AG04449 (cell line): ENCODE results near the gene CEBPZOS.
A peak's percentile ranks its signal among the peaks of the same experiment; 100 is the strongest.
"Not testable (repeated sequence)": the region's sequence is repeated elsewhere in the genome, so short reads cannot be mapped to it uniquely, and the experiment has no call there.

Source experiments
- CTCF ChIA-PET: fragments of 350-600 bp; formaldehyde crosslinking; extraction: SDS; loops from one replicate; lab custom pipeline; 2021; ENCODE audit warnings: antibody characterized with exemption; lab: Yijun Ruan, JAX
- POLR2A ChIA-PET: fragments of 400-600, 350-600 bp; formaldehyde crosslinking; extraction: SDS; loops from one replicate; lab custom pipeline; 2020; ENCODE audit warnings: antibody characterized with exemption, inconsistent platforms; lab: Yijun Ruan, JAX
- DNase-seq: peaks from one replicate; pipeline ENCODE4 v3.0.0-alpha.2; 2010; ENCODE audit warnings: low read depth, low spot score
- H3K4me3 ChIP-seq: 2 replicates; pipeline ENCODE4 v1.5.1; 2011; ENCODE audit warnings: low read depth, mild to moderate bottlenecking, control low read depth, low read length
- TF ChIP-seq, protein P1 (sequence below): IDR thresholded peaks from one replicate; pipeline ENCODE4 v1.5.1; 2011; ENCODE audit warnings: mild to moderate bottlenecking, moderate library complexity, low read length, control low read depth, inconsistent platforms; ENCODE audit not compliant: insufficient read depth; ENCODE audit errors: missing control alignments

CEBPZOS gene

GRCh38 chr2:37189452-37190153 is 6.7 kb upstream of the CEBPZOS start:
- peak; percentile 75 for DNase-seq
- ChIA-PET CTCF (interaction anchor here (0.8 to 2.0 kb wide), 6 partner anchors 12 to 32 kb away, joined by 3 to 15 read pairs (median 4); partner anchors contain the start of gene EIF2AK2), POLR2A (interaction anchor here (1.0 kb wide), 1 partner anchor 22 kb away, joined by 3 read pairs; no protein-coding TSS in a partner anchor)
- TF ChIP-seq, protein P1, sequence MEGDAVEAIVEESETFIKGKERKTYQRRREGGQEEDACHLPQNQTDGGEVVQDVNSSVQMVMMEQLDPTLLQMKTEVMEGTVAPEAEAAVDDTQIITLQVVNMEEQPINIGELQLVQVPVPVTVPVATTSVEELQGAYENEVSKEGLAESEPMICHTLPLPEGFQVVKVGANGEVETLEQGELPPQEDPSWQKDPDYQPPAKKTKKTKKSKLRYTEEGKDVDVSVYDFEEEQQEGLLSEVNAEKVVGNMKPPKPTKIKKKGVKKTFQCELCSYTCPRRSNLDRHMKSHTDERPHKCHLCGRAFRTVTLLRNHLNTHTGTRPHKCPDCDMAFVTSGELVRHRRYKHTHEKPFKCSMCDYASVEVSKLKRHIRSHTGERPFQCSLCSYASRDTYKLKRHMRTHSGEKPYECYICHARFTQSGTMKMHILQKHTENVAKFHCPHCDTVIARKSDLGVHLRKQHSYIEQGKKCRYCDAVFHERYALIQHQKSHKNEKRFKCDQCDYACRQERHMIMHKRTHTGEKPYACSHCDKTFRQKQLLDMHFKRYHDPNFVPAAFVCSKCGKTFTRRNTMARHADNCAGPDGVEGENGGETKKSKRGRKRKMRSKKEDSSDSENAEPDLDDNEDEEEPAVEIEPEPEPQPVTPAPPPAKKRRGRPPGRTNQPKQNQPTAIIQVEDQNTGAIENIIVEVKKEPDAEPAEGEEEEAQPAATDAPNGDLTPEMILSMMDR, result no peak
- no peak overlapping the region for H3K4me3 ChIP-seq

DNA sequence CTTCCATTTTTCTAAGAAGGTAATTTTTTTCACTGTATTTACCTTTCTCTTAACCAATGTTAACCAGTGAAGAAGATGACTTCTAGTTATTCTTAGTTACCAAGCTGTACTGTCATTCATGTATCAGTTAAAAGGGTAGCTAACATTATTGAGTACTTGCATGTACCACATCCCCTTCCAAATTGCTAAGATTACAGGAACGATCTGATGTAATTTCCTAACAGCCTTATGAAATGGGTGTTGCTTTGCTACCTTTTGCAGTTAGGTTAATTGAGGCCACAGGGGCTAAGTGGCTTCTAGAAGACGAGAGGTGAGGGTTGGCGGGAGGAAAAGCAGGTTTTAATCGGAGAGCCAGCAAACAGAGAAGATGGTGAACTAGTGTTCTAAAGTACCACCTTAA is 6.0 kb upstream of the CEBPZOS start:
- POLR2A ChIA-PET, result interaction anchor here (1.0 kb wide), 1 partner anchor 23 kb away, joined by 3 read pairs; no protein-coding TSS in a partner anchor
- TF ChIP-seq, protein P1, result no peak
- no peak for DNase-seq
- H3K4me3 ChIP-seq, result no peak overlapping the region
- CTCF ChIA-PET, result interaction anchor here (0.8 to 2.0 kb wide), 6 partner anchors 12 to 33 kb away, joined by 3 to 15 read pairs (median 4); partner anchors contain the start of gene EIF2AK2

- CTCF ChIA-PET, result no interaction called here
- TF ChIP-seq, protein P1, result no peak
- no peak for DNase-seq
- H3K4me3 ChIP-seq, result no peak overlapping the region
- POLR2A ChIA-PET, result interaction anchor here (0.7 kb wide), 1 partner anchor 184 kb away, joined by 5 read pairs; no protein-coding TSS in a partner anchor
Measured at GRCh38 chr2:37191253-37191652, 5.0 kb upstream of the CEBPZOS start.

DNA sequence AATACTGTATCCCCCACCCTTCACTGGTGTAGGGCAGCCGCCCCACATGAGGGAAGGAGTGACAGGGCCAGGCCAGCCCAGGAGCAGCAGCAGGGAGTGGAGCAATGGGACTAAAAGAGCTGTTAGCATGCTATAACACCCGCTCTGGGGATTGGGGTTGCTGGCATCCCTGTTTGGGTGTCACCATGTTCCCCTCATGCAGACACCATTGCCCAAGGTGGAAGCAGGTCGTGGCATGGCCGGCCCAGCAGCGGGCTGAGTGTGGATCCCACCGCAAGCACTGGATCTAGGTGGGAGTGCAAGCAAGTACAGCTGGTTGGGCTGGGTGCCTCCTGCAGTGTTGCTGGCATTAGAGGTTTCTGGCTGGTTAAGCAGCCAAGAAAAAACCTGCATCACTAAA is 4.5 kb upstream of the CEBPZOS start:
- CTCF ChIA-PET, result no interaction called here

DNA sequence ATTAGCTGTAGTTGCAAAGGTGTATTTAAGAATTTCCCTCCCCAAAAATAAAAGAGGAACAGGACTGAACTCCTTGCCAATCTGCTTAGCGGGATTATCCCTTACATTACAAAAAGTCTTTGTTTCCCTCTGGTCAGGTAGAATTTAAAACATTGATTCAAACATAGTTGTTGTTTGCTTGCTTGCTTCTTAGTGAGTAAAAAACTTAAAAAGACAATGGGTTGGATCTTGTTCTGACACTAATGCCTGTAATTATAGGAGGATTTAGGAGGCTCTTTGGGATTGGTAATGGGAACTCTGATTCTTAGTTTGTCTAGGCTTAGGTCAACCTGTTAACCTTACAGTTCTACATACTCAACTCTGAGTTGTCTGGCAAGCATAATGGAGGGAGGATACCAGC is 3.7 kb upstream of the CEBPZOS start:
- TF ChIP-seq, protein P1, result no peak
- H3K4me3 ChIP-seq, result no peak overlapping the region
- no peak for DNase-seq
- POLR2A ChIA-PET, result no interaction called here
- CTCF ChIA-PET, result interaction anchor here (1.4 kb wide), 1 partner anchor 24 kb away, joined by 4 read pairs; no protein-coding TSS in a partner anchor

More for the DNA sequence above, 4.5 kb upstream of the CEBPZOS start:
- H3K4me3 ChIP-seq, result no peak overlapping the region
- POLR2A ChIA-PET, result no interaction called here
- no peak for DNase-seq
- TF ChIP-seq, protein P1, result no peak

DNA sequence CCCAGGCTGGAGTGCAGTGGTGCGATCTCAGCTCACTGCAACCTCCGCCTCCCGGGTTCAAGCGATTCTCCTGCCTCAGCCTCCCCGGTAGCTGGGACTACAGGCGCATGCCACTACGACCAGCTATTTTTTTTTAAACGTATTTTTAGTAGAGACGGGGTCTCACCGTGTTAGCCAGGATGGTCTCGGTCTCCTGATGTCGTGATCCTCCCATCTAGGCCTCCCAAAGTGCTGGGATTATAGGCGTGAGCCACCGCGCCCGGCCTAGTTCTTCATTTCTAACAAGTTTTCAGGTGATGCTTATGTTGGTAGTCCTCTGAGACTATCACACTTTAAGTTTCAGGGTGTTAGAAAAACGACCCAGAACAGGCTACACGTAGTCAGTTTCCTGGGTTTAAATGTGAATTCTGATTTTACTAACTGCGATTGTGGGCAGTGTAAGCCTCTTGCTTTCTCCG is 405 bp upstream of the CEBPZOS start:
- CTCF ChIA-PET, POLR2A ChIA-PET, DNase-seq: not testable (repeated sequence)
- H3K4me3 ChIP-seq, result peak overlapping the region; percentile 89
